Gastrocnemius medialis (tissue), 4 donors: ENCODE data around the gene CENPT. TPM values are rescaled to one million over a fixed set of nuclear protein-coding genes. Genes with fewer than 3 reads are reported as not detected.

Experiments
- ATAC-seq, 2 donors: fragments of 150-250 bp; one replicate each; pipeline ENCODE4 v1.9.1; 2016
- DNase-seq, 2 donors: peaks; one replicate each; pipeline ENCODE4 v3.0.0-alpha.2; 2019
- H3K27ac ChIP-seq, 4 donors: fragments of 200-600 bp; sonication (generic); 1 replicate in 1 of 4; 2 replicates in 3 of 4; pipeline ENCODE4 v1.5.1; 2016 to 2018; ENCODE audit warnings: mild to moderate bottlenecking in 2 of 4, moderate library complexity in 1 of 4
- H3K27me3 ChIP-seq, 3 donors: fragments of 200-600 bp; sonication (generic) in 2 of 3; 1 replicate in 1 of 3; 2 replicates in 2 of 3; pipeline versions ENCODE4 v1.5.1 to v1.6.0; 2016 to 2019; ENCODE audit warnings: mild to moderate bottlenecking in 1 of 3, moderate library complexity in 1 of 3
- H3K36me3 ChIP-seq, 2 donors: fragments of 200-600 bp; sonication (generic) in 1 of 2; one replicate each; pipeline ENCODE4 v1.5.1; 2017 to 2018
- H3K4me1 ChIP-seq, 2 donors: fragments of 200-600 bp; sonication (generic) in 1 of 2; one replicate each; pipeline ENCODE4 v1.5.1; 2016 to 2017; ENCODE audit warnings: mild to moderate bottlenecking in 2 of 2
- H3K4me3 ChIP-seq, 4 donors: fragments of 200-600 bp; sonication (generic) in 3 of 4; 1 replicate in 1 of 4; 2 replicates in 3 of 4; pipeline ENCODE4 v1.5.1; 2016 to 2019; ENCODE audit warnings: mild to moderate bottlenecking in 2 of 4
- H3K9me3 ChIP-seq, 3 donors: fragments of 200-600 bp; sonication (generic) in 2 of 3; 1 replicate in 1 of 3; 2 replicates in 2 of 3; pipeline ENCODE4 v1.5.1; 2016 to 2019
- CTCF ChIP-seq, 5 experiments: fragments of 450-650 bp in 3 of 5; fragments of 200-600 bp in 2 of 5; sonication (generic) in 2 of 5; IDR thresholded peaks in 4 of 5; conservative IDR thresholded peaks in 1 of 5; 1 replicate in 4 of 5; 2 replicates in 1 of 5; pipeline ENCODE4 v1.5.1; 2016 to 2019; ENCODE audit warnings: antibody characterized with exemption in 5 of 5, mild to moderate bottlenecking in 3 of 5, moderate library complexity in 3 of 5
- POLR2A ChIP-seq, 2 donors: fragments of 450-650 bp; IDR thresholded peaks; one replicate each; pipeline ENCODE4 v1.6.1; 2017; ENCODE audit warnings: antibody characterized with exemption in 2 of 2, mild to moderate bottlenecking in 2 of 2, moderate library complexity in 2 of 2
- in situ Hi-C, 4 donors: fragments of 200-750 bp; cut with MboI; loops; one replicate each; pipeline versions ENCODE4 v1.15.0 to v1.8.0; 2017; ENCODE audit warnings: low sequenced_read_pairs in 4 of 4
- intact Hi-C: fragments of 100-400 bp; cut with DNase I; formaldehyde crosslinking; loops from one replicate; pipeline ENCODE4 v1.15.1; 2023; ENCODE audit warnings: low total_unique reads
- total RNA-seq, 4 donors: library from RNA; depleted of rRNA; stranded (reverse); fragments of >200 nt; gene quantifications; one replicate each; pipeline versions ENCODE4 v1.1.0 to v1.2.3, GENCODE V29; 2016

CENPT gene
- total RNA-seq, 4 donors from 2014 or later: 14.9 to 41.2 (median 20.0) TPM

- peaks cover 0 to 52% of the 10 kb centered on the region in 2 donors for H3K36me3 ChIP-seq
- in situ Hi-C loops (no loop called here), intact Hi-C loops (loop anchor here (2.0 kb wide), 1 partner anchor 57 kb away; no protein-coding TSS in a partner anchor)
- H3K4me1 ChIP-seq: peaks cover 28 to 31% of the 10 kb centered on the region in 2 donors
- H3K27me3 ChIP-seq: no peaks in the 10 kb centered on the region
- DNase-seq: no peak
- H3K4me3 ChIP-seq: peak overlapping the region; percentile 71 to 92 (median 84)
- H3K9me3 ChIP-seq: no peaks in the 10 kb centered on the region
- ATAC-seq: peak; percentile 16 to 25
- H3K27ac ChIP-seq: peak overlapping the region; percentile 85 to 94 (median 89)
- TF ChIP-seq POLR2A (IDR thresholded peaks at IDR 0.05) (no peak), CTCF (IDR thresholded peaks at IDR 0.05 in 4 of 5, conservative IDR thresholded peaks at IDR 0.05 in 1 of 5) (no peak)
Measured at GRCh38 chr16:67873435-67874370, 26.2 kb upstream of the CENPT start.

GRCh38 chr16:67872631-67873434 is 25.3 kb upstream of the CENPT start, which contains the start of gene EDC4:
Gene EDC4, plus strand, starts transcription at chr16:67873052. Its CDS starts 210 bp downstream, at chr16:67873262.
- Histone ChIP-seq H3K4me3 (peak within 1 kb of the TSS; percentile 71 to 92 (median 84)), H3K36me3 (peaks cover 0 to 52% of the 10 kb centered on the region in 2 donors), H3K9me3 (no peaks in the 10 kb centered on the region), H3K27ac (peak within 1 kb of the TSS; percentile 85 to 94 (median 89)), H3K4me1 (peaks cover 28 to 31% of the 10 kb centered on the region in 2 donors), H3K27me3 (no peaks in the 10 kb centered on the region)
- DNase-seq (peak; percentile 68 to 85), ATAC-seq (peak; percentile 86 to 89)
- in situ Hi-C loops: no loop called here
- intact Hi-C loops: loop anchor here (2.0 kb wide), 1 partner anchor 56 kb away; no protein-coding TSS in a partner anchor
- TF ChIP-seq CTCF (IDR thresholded peaks at IDR 0.05 in 4 of 5, conservative IDR thresholded peaks at IDR 0.05 in 1 of 5) (no peak), POLR2A (IDR thresholded peaks at IDR 0.05) (peak; percentile 73 to 88)

- intact Hi-C loops: loop anchor here (2.0 kb wide), 1 partner anchor 55 kb away; no protein-coding TSS in a partner anchor
- Histone ChIP-seq H3K4me1 (peaks cover 28 to 31% of the 10 kb centered on the region in 2 donors), H3K9me3 (no peaks in the 10 kb centered on the region), H3K36me3 (peaks cover 0 to 52% of the 10 kb centered on the region in 2 donors), H3K4me3 (peak overlapping the region; percentile 71 to 92 (median 84)), H3K27me3 (no peaks in the 10 kb centered on the region), H3K27ac (peak overlapping the region; percentile 85 to 94 (median 89))
- in situ Hi-C loops: no loop called here
- DNase-seq (no peak), ATAC-seq (no peak)
- no peak for TF ChIP-seq POLR2A (IDR thresholded peaks at IDR 0.05)
- no peak for TF ChIP-seq CTCF (IDR thresholded peaks at IDR 0.05 in 4 of 5, conservative IDR thresholded peaks at IDR 0.05 in 1 of 5)
Measured at GRCh38 chr16:67872131-67872630, 24.7 kb upstream of the CENPT start.

GRCh38 chr16:67871256-67871655 is 23.8 kb upstream of the CENPT start:
- no peak for ATAC-seq
- Histone ChIP-seq H3K27ac (peak overlapping the region in 1 of 4 donors; percentile 94), H3K9me3 (no peaks in the 10 kb centered on the region), H3K4me3 (no peak overlapping the region), H3K36me3 (peaks cover 0 to 53% of the 10 kb centered on the region in 2 donors), H3K27me3 (no peaks in the 10 kb centered on the region), H3K4me1 (peaks cover 28 to 31% of the 10 kb centered on the region in 2 donors)
- in situ Hi-C loops (no loop called here), intact Hi-C loops (no loop called here)
- no peak for DNase-seq
- no peak for TF ChIP-seq CTCF (IDR thresholded peaks at IDR 0.05 in 4 of 5, conservative IDR thresholded peaks at IDR 0.05 in 1 of 5)
